GM15510 (cell line): ENCODE measurements around the gene IRAK3.

Source experiments
- POLR2A ChIP-seq: IDR thresholded peaks from 3 replicates; pipeline ENCODE4 v1.6.1; 2011; ENCODE audit warnings: borderline replicate concordance; ENCODE audit not compliant: insufficient read length; ENCODE audit errors: extremely low read depth

Gene IRAK3

GRCh38 chr12:66188584-66189485, at the start of gene IRAK3:
IRAK3 (plus strand) TSS chr12:66189214; CDS start chr12:66189300, 86 bp downstream.
- peak; percentile 25 for TF ChIP-seq POLR2A

GRCh38 chr12:66139328-66139727, 49.7 kb upstream of the IRAK3 start:
- TF ChIP-seq POLR2A: no peak

GRCh38 chr12:66140731-66141130, 48.3 kb upstream of the IRAK3 start:
- TF ChIP-seq POLR2A: no peak

GRCh38 chr12:66141299-66141698, 47.7 kb upstream of the IRAK3 start:
- TF ChIP-seq POLR2A: no peak

- TF ChIP-seq POLR2A: no peak
Observed at GRCh38 chr12:66142826-66143225, 46.2 kb upstream of the IRAK3 start.

GRCh38 chr12:66143868-66144267, 45.1 kb upstream of the IRAK3 start:
- no peak for TF ChIP-seq POLR2A

GRCh38 chr12:66144791-66145754, 43.9 kb upstream of the IRAK3 start:
- TF ChIP-seq POLR2A: no peak

GRCh38 chr12:66149702-66150398, 39.2 kb upstream of the IRAK3 start:
- no peak for TF ChIP-seq POLR2A

- TF ChIP-seq POLR2A: no peak
Observed at GRCh38 chr12:66152732-66153131, 36.3 kb upstream of the IRAK3 start.

- no peak for TF ChIP-seq POLR2A
Observed at GRCh38 chr12:66154776-66155175, 34.2 kb upstream of the IRAK3 start.

- no peak for TF ChIP-seq POLR2A
Observed at GRCh38 chr12:66156654-66157053, 32.4 kb upstream of the IRAK3 start.

- no peak for TF ChIP-seq POLR2A
Observed at GRCh38 chr12:66159123-66159522, 29.9 kb upstream of the IRAK3 start.

- TF ChIP-seq POLR2A: no peak
Observed at GRCh38 chr12:66160704-66161103, 28.3 kb upstream of the IRAK3 start.

GRCh38 chr12:66162701-66163100, 26.3 kb upstream of the IRAK3 start:
- no peak for TF ChIP-seq POLR2A

GRCh38 chr12:66163289-66163688, 25.7 kb upstream of the IRAK3 start:
- no peak for TF ChIP-seq POLR2A
